Endothelial cell (in vitro differentiated cells): ENCODE data around the gene MORN4. TPM values are rescaled to one million over a fixed set of nuclear protein-coding genes. Genes with fewer than 3 reads are reported as not detected.

Experiments used
- DNase-seq: peaks from one replicate; pipeline ENCODE4 v3.0.0; 2021; ENCODE audit warnings: low spot score
- H3K27ac Mint-ChIP-seq: one replicate; pipeline ENCODE4 v1.8.0; 2021; ENCODE audit warnings: mixed read lengths, inconsistent platforms; ENCODE audit not compliant: unreplicated experiment
- H3K27me3 Mint-ChIP-seq: one replicate; pipeline ENCODE4 v1.8.0; 2021; ENCODE audit warnings: mild to moderate bottlenecking, moderate library complexity, mixed read lengths, inconsistent platforms; ENCODE audit not compliant: unreplicated experiment
- H3K36me3 Mint-ChIP-seq: one replicate; pipeline ENCODE4 v1.8.0; 2021; ENCODE audit warnings: mild to moderate bottlenecking, low read depth, mixed read lengths, inconsistent platforms; ENCODE audit not compliant: unreplicated experiment
- H3K4me1 Mint-ChIP-seq: one replicate; pipeline ENCODE4 v1.8.0; 2021; ENCODE audit warnings: mild to moderate bottlenecking, mixed read lengths, inconsistent platforms; ENCODE audit not compliant: unreplicated experiment
- H3K4me3 Mint-ChIP-seq: one replicate; pipeline ENCODE4 v1.8.0; 2021; ENCODE audit warnings: mild to moderate bottlenecking, mixed read lengths, inconsistent platforms; ENCODE audit not compliant: unreplicated experiment
- H3K9me3 Mint-ChIP-seq: one replicate; pipeline ENCODE4 v1.8.0; 2021; ENCODE audit warnings: mixed read lengths, inconsistent platforms; ENCODE audit not compliant: unreplicated experiment
- total RNA-seq: library from RNA; stranded (reverse); fragmentation: NEBNext Ultra II Directional; extraction: Animal tissue kit (Norgen Biotek cat#: 25700); gene quantifications from one replicate; pipeline ENCODE4 v1.2.1, GENCODE V29; 2021; ENCODE audit not compliant: unreplicated experiment
- TF ChIP-seq, protein P1 (sequence below): fragments of 200-600 bp; sonication (generic); IDR thresholded peaks from one replicate; pipeline ENCODE4 v1.5.0; 2021; ENCODE audit warnings: antibody characterized with exemption; ENCODE audit not compliant: unreplicated experiment

Gene MORN4
- total RNA-seq, 1 donor from 2014 or later = 10.9 TPM

DNA sequence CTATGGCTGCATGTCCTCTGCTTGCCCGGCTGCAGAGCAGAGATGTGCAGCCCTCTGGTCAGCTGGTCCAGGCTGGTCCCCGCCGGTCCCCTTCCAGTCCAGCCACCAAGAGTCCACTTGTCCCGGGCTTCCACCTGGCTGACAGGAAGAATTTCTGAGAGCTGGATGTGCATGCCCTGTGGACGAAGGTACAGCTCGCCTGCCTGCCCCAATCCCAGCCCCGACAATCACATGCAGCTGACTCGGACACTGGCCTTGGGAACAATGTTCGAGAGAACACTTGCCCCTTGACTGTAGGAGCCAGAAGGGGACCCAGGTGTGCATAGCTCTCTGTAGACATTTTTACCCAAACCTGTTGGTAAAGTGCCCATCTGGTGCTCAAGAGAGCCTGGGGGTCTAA, 41.9 kb upstream of the MORN4 start:
- no peak for DNase-seq
- H3K4me3 Mint-ChIP-seq = no peak overlapping the region
- peaks cover 6% of the 10 kb centered on the region for H3K27me3 Mint-ChIP-seq
- no peaks in the 10 kb centered on the region for H3K9me3 Mint-ChIP-seq
- peaks cover 18% of the 10 kb centered on the region for H3K36me3 Mint-ChIP-seq
- TF ChIP-seq, protein P1, sequence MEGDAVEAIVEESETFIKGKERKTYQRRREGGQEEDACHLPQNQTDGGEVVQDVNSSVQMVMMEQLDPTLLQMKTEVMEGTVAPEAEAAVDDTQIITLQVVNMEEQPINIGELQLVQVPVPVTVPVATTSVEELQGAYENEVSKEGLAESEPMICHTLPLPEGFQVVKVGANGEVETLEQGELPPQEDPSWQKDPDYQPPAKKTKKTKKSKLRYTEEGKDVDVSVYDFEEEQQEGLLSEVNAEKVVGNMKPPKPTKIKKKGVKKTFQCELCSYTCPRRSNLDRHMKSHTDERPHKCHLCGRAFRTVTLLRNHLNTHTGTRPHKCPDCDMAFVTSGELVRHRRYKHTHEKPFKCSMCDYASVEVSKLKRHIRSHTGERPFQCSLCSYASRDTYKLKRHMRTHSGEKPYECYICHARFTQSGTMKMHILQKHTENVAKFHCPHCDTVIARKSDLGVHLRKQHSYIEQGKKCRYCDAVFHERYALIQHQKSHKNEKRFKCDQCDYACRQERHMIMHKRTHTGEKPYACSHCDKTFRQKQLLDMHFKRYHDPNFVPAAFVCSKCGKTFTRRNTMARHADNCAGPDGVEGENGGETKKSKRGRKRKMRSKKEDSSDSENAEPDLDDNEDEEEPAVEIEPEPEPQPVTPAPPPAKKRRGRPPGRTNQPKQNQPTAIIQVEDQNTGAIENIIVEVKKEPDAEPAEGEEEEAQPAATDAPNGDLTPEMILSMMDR = no peak
- H3K4me1 Mint-ChIP-seq = peaks cover 3% of the 10 kb centered on the region
- H3K27ac Mint-ChIP-seq = no peak overlapping the region

DNA sequence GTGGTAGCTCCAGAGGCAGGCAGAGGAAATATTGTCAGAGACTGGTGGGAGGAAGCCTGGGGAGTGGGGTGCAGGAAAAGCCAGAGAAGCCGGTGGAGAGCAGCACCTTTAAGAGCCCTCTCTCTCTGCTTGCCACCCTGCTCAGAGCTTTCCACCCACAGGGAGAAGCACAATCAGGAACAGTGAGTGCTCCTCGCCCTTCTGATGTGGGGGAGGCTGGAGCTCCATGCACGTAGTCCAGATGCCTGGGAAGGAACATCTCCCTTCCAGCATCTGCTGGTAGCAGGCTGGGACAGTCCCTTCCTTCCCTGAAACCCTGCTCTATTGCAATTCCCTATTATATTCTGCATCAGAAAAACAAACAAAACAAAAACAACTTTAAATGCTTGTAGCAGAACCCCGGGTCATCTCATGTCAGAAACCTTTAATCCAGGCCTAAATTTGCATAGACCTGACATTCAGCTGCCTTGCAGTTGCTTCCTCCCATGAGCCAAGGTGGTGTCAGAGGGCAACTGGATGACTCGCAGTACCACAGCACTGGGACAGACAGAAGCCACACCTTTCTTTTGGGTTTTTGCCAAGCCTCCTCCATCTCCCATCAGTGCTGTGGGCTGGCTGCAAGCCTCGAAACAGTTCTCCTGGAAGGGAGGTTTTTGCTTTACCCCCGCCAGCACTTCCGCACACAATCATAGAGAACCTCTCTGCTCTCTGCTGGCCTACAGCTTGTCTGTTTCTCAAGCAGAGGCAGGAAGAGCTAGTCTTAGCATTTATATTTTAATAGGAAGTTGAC, 40.6 kb upstream of the MORN4 start:
- no peak for DNase-seq
- H3K36me3 Mint-ChIP-seq = peaks cover 18% of the 10 kb centered on the region
- peak overlapping the region; percentile 6 for H3K27ac Mint-ChIP-seq
- no peaks in the 10 kb centered on the region for H3K9me3 Mint-ChIP-seq
- H3K4me1 Mint-ChIP-seq = peaks cover 3% of the 10 kb centered on the region
- peaks cover 6% of the 10 kb centered on the region for H3K27me3 Mint-ChIP-seq
- H3K4me3 Mint-ChIP-seq = no peak overlapping the region
- TF ChIP-seq, protein P1 = no peak

- TF ChIP-seq, protein P1 = no peak
- Mint-ChIP-seq H3K4me3 (no peak overlapping the region), H3K27ac (no peak overlapping the region), H3K27me3 (peaks cover 2% of the 10 kb centered on the region), H3K4me1 (no peaks in the 10 kb centered on the region), H3K36me3 (peaks cover 30% of the 10 kb centered on the region), H3K9me3 (no peaks in the 10 kb centered on the region)
- DNase-seq = no peak
Observed at GRCh38 chr10:97669571-97669970, 36.3 kb upstream of the MORN4 start.

- TF ChIP-seq, protein P1 = no peak
- Mint-ChIP-seq H3K27ac (no peak overlapping the region), H3K4me3 (no peak overlapping the region), H3K36me3 (peaks cover 32% of the 10 kb centered on the region), H3K9me3 (no peaks in the 10 kb centered on the region), H3K4me1 (no peaks in the 10 kb centered on the region), H3K27me3 (no peaks in the 10 kb centered on the region)
- no peak for DNase-seq
Observed at GRCh38 chr10:97667463-97667862, 34.2 kb upstream of the MORN4 start.

DNA sequence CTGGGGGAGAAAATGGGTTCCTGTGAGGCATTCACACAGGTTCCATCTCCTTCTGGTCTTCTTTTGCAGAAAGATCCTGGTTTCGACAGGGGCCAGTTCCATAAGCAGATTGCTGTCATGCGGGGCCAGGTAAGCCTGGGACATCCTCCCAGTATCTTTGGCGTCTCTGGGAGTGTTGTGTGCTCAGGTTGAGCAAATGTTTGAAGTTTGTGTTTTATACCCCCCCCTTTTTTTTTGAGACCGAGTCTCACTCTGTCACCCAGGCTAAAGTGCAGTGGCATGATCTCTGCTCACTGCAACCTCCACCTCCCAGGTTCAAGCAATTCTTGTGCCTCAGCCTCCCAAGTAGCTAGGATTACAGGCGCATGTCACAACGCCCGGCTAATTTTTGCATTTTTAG, 33.7 kb upstream of the MORN4 start:
- no peak for DNase-seq
- H3K4me3 Mint-ChIP-seq = no peak overlapping the region
- H3K27me3 Mint-ChIP-seq = no peaks in the 10 kb centered on the region
- H3K4me1 Mint-ChIP-seq = no peaks in the 10 kb centered on the region
- H3K27ac Mint-ChIP-seq = no peak overlapping the region
- H3K36me3 Mint-ChIP-seq = peaks cover 35% of the 10 kb centered on the region
- no peaks in the 10 kb centered on the region for H3K9me3 Mint-ChIP-seq
- TF ChIP-seq, protein P1 = no peak
